ENCODE results near the gene PLXNC1.

Gene PLXNC1

DNA sequence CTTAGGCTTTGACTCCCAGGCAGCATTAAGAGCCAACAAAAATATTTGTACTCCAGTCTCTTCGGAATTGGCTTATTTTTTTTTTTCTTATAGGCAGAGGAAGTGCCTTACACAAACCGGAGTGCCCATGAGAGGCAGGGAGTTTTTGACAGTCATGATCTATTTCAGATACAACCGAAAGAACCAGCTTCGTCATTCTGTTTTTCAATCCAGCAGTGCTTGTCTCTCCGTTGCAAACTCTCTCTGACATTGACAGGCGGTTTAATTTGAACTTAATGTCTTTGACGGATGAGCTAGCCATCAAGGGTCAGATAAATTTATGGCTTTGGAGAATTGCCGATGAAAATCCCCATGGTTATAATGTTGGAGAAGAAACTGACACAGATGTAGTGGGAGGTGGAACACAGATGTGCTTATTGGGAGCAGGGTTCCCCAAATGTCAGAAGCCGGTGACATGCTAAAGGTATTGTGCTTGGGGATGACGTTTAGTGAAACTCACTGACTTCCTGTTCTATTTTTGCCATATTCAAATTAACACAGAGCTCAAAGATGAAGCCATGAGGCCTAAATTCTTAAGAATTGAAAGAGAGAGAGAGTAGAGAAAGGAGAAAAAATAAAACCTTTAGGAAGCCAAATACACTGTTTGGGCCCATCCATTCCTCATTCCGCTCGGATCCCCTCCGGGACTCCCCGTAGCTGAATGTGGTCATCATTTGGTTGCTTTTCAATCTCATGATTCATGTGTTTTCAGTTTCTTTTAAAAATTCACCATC is 59.7 kb downstream of the PLXNC1 start:
- no peaks in the 10 kb centered on the region for H3K27me3 Mint-ChIP-seq
- peak overlapping the region; percentile 98 for H3K27ac Mint-ChIP-seq
- H3K4me1 Mint-ChIP-seq (ENCODE audit: low read depth): peaks cover 62% of the 10 kb centered on the region
- H3K4me3 Mint-ChIP-seq: peak overlapping the region; percentile 73
- no peaks in the 10 kb centered on the region for H3K9me3 Mint-ChIP-seq (ENCODE audit: low read depth)
- peaks cover 8% of the 10 kb centered on the region for H3K36me3 Mint-ChIP-seq

DNA sequence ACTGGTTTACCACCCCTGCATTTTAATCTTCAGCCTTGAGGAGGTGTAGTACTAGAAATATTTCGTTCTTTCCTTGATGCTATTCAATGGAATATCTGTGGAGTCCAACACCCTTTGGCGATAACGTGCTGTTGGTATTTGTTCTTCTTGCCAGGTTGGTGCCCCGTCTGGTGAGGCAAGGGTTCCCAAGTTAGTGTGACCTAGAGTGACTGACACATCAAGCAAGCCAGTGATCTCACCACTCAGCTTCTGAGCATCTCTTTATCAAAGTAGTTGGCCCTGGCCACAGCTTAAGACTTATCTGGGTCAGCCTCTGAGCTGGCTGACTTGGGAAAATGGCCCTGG is 60.2 kb downstream of the PLXNC1 start:
- H3K4me1 Mint-ChIP-seq (ENCODE audit: low read depth): peaks cover 59% of the 10 kb centered on the region
- peaks cover 8% of the 10 kb centered on the region for H3K36me3 Mint-ChIP-seq
- no peaks in the 10 kb centered on the region for H3K27me3 Mint-ChIP-seq
- H3K4me3 Mint-ChIP-seq: peak overlapping the region; percentile 73
- peak overlapping the region; percentile 98 for H3K27ac Mint-ChIP-seq
- H3K9me3 Mint-ChIP-seq (ENCODE audit: low read depth): no peaks in the 10 kb centered on the region

DNA sequence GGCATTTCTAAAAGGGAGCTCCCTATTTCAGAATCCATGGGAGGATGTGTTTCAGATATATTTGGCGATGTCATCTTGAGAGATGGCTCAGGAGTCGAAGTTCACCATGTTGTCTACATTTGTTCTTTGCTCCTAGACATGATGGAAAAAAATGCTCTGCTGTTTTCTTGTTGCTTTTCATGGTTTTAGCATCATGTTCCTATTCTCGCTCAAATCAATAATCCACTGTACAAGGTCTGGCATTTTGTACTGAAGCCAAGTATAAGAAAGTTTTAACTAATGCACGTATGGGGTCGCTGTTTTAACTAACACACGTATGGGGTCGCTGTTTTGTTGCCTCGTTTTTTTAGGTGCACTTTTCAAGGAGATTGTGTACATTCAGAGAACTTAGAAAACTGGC is 60.9 kb downstream of the PLXNC1 start:
- Mint-ChIP-seq H3K36me3 (peaks cover 8% of the 10 kb centered on the region), H3K4me1 (ENCODE audit: low read depth) (peaks cover 56% of the 10 kb centered on the region), H3K27ac (peak overlapping the region; percentile 78), H3K9me3 (ENCODE audit: low read depth) (no peaks in the 10 kb centered on the region), H3K27me3 (no peaks in the 10 kb centered on the region), H3K4me3 (no peak overlapping the region)

DNA sequence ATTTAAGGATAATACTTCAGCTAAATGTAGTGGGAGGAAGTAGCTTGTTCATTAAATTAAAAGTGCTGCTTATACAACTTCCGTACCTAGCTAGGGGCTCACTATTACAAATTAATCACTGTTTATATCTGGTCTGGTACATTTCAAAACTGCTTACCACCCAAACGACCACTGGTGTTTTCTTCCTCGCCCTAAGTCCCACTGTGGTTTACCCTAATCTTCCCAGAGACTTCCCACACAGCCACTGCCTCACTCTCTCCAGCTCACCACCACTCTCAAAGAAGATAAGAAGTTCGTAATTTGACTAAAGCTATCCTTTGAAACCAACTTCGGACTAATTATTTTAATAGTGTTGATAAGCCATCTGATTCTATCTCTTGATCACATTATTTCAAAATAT is 62.6 kb downstream of the PLXNC1 start:
- Mint-ChIP-seq H3K4me1 (ENCODE audit: low read depth) (peaks cover 39% of the 10 kb centered on the region), H3K36me3 (peaks cover 8% of the 10 kb centered on the region), H3K4me3 (no peak overlapping the region), H3K27me3 (no peaks in the 10 kb centered on the region), H3K9me3 (ENCODE audit: low read depth) (no peaks in the 10 kb centered on the region), H3K27ac (no peak overlapping the region)

DNA sequence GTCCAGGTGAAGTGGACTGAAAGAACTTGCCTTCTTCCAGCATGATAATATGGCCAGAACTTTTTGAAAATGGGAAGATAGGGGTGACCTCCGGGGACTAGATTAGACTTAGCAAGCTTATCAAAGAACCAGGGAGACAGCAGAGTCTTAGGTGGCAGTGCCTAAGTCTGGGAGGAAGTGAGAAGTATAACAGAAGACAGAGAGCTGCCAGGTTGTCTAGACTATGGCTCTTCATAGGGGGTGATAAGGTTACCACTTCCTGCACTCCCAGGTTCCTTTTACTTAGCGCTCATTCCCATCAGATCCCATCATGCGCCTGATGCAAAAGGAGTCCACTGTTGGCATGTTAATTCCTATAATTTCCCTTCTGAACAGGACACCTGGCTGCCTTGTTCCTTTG is 69.9 kb downstream of the PLXNC1 start:
- no peaks in the 10 kb centered on the region for H3K27me3 Mint-ChIP-seq
- H3K9me3 Mint-ChIP-seq (ENCODE audit: low read depth): no peaks in the 10 kb centered on the region
- no peak overlapping the region for H3K27ac Mint-ChIP-seq
- H3K36me3 Mint-ChIP-seq: peaks cover 15% of the 10 kb centered on the region
- no peak overlapping the region for H3K4me3 Mint-ChIP-seq
- H3K4me1 Mint-ChIP-seq (ENCODE audit: low read depth): peaks cover 1% of the 10 kb centered on the region

DNA sequence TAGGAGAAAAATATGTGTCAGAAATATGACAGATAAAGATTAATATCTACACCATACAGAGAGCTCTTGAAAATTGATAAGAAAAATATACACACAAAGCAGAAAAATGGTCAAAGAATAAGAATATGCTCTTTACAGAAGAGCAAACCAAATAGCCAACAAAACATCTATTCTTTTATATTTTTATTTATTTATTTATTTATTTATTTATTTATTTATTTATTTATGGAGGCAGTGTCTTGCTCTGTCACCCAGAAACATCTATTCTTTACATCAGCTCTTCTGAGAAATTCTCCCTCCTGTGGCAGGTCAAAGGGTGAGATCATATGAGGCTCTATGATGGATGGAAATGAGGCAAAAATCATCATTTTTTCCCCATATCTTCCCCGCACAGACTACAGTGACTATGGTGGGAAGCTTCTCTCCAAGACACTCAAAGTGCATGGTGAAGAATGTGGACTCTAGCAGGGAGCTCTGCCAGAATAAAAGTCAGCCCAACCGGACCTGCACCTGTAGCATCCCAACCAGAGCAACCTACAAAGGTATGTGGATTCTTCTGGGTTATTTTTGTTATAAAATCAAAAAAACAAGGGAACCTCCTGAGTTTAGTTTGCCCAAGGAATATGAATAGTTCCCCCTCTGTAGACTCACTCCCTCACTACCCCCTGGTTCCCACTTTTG is 71.4 kb downstream of the PLXNC1 start:
- H3K27ac Mint-ChIP-seq: no peak overlapping the region
- H3K4me1 Mint-ChIP-seq (ENCODE audit: low read depth): no peaks in the 10 kb centered on the region
- peaks cover 23% of the 10 kb centered on the region for H3K36me3 Mint-ChIP-seq
- no peaks in the 10 kb centered on the region for H3K27me3 Mint-ChIP-seq
- H3K4me3 Mint-ChIP-seq: no peak overlapping the region
- H3K9me3 Mint-ChIP-seq (ENCODE audit: low read depth): no peaks in the 10 kb centered on the region

DNA sequence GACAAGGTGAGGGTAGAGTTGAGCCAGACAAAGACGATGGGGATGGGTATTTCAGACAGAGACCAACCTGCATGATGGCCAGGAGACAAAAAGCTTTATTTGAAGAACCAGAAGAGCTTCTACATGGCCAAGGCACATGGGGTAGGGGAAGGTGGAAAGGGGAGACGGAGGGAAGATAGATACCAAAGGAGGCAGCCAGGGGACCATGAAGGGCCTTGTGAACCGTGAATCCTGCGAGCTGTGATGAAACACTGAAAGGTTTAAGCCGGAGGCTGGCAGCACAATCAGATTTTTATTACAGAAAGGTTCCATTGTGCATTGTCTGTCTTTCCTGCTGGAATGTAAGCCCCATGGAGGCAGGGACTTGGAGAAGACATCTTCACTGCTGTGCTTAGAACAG is 72.4 kb downstream of the PLXNC1 start:
- no peaks in the 10 kb centered on the region for H3K4me1 Mint-ChIP-seq (ENCODE audit: low read depth)

DNA sequence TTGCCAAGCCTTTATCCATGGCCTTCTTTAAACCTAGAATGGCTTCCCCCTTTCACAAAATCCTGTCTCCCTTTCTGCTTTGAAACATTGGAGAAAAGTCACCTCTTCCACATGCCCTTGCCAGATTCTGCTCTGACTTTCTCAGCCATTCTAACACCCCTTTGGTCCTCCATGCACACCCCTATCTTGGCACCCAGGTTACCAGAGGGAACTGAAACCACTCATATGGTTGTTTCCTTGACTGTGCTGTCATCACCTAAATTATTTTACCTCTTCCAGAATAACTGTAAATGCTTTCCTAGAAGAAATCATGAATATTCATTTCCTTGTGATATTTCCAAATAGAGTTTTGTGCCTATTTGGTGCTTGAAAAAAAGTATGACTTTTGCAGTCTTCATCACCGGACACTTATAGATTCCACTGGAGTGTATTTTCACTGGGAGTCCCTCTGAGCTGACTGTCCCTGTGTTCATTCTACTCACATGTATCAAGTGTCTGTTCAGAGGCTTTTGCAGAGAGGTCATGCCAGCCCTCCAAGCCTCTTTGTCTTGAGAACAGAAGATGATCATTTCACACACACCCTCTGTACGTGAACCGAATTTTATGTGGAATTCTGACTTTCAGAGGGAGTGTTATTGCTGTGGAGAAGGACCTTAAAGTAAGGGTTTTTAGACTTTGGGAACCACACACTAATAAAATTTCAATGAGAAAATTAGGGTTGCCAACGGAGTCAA is 74.1 kb downstream of the PLXNC1 start:
- Mint-ChIP-seq H3K36me3 (peaks cover 28% of the 10 kb centered on the region), H3K4me1 (ENCODE audit: low read depth) (no peaks in the 10 kb centered on the region), H3K4me3 (no peak overlapping the region), H3K9me3 (ENCODE audit: low read depth) (no peaks in the 10 kb centered on the region), H3K27me3 (no peaks in the 10 kb centered on the region), H3K27ac (no peak overlapping the region)

More for the DNA sequence above, 72.4 kb downstream of the PLXNC1 start:
- H3K27me3 Mint-ChIP-seq: no peaks in the 10 kb centered on the region
- no peak overlapping the region for H3K27ac Mint-ChIP-seq
- peaks cover 23% of the 10 kb centered on the region for H3K36me3 Mint-ChIP-seq
- H3K4me3 Mint-ChIP-seq: no peak overlapping the region
- H3K9me3 Mint-ChIP-seq (ENCODE audit: low read depth): no peaks in the 10 kb centered on the region

DNA sequence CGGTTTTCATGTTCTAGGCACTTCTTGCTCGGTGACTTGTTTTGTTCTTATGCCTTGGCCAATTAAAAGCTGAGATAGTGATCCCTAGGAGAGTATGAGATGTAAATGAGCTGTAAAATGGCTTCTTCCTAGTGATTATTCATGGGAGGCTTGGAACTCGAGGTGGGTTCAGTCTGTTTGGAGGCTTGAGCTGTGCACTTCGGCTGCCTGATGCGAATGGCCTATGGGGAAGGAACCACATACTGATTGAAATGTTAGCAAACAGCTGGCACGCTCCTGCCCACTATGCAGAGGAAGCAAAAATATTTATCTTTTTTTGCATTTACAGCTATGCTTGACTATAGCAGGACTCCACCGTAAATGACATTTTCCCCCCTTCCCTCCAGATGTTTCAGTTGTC is 75.5 kb downstream of the PLXNC1 start:
- Mint-ChIP-seq H3K4me3 (no peak overlapping the region), H3K27ac (no peak overlapping the region), H3K36me3 (peaks cover 33% of the 10 kb centered on the region), H3K9me3 (ENCODE audit: low read depth) (no peaks in the 10 kb centered on the region), H3K27me3 (no peaks in the 10 kb centered on the region), H3K4me1 (ENCODE audit: low read depth) (no peaks in the 10 kb centered on the region)

DNA sequence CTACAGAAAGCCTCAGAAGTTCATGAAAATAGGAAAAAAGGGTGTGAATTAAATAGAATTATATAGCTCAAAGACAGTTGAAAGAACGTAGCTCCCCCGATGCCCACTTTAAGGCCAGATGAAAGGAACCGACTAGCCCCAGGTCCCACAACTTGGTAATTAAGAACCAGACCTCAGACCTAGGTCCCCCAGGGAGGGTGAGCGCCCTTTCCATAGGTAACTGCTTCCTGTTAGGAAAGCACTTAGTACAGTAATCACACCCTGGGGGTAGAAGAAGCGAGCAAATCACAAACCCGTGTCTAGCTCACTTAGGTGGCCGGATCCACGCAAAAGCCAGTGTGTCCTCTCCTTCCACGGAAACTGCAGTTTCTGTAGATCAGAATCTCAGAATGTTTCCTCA is 77.1 kb downstream of the PLXNC1 start:
- no peaks in the 10 kb centered on the region for H3K9me3 Mint-ChIP-seq (ENCODE audit: low read depth)
- peaks cover 9% of the 10 kb centered on the region for H3K4me1 Mint-ChIP-seq (ENCODE audit: low read depth)
- no peaks in the 10 kb centered on the region for H3K27me3 Mint-ChIP-seq
- no peak overlapping the region for H3K4me3 Mint-ChIP-seq
- H3K27ac Mint-ChIP-seq: no peak overlapping the region
- peaks cover 31% of the 10 kb centered on the region for H3K36me3 Mint-ChIP-seq

DNA sequence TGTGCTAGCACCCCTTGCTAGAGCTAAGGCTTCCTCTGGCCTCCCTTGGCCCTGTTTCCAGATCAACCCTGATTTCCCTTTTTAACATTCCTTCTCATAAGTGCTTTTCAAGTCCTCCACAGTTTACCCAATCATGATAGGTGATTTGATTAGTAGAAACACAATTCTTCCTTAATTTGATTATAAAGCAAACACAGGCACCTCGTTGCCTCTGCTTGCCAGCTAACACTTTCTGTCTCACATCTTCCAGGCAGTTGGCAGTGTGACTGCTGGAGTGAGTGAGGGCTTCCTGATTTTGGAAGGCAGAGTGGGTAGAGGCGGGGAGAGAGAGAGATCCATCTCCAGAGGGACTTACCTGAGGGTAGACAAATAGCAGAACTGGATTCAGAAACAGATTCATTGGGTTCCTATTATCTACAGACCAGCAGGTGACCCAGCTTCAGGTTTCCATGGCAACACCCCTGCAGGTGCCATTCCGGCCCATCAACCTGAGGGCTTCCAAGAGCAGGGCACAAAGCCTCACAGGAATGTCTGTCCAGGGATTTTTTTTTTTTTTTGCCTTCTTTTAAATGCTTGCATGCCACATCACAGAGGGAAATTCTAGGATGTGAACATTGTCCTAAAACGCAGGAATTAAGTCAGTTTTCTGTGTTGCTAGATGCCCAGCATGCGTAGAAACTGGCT is 77.7 kb downstream of the PLXNC1 start:
- Mint-ChIP-seq H3K36me3 (peaks cover 27% of the 10 kb centered on the region), H3K4me1 (ENCODE audit: low read depth) (peaks cover 15% of the 10 kb centered on the region), H3K27ac (no peak overlapping the region), H3K9me3 (ENCODE audit: low read depth) (no peaks in the 10 kb centered on the region), H3K27me3 (no peaks in the 10 kb centered on the region), H3K4me3 (no peak overlapping the region)

DNA sequence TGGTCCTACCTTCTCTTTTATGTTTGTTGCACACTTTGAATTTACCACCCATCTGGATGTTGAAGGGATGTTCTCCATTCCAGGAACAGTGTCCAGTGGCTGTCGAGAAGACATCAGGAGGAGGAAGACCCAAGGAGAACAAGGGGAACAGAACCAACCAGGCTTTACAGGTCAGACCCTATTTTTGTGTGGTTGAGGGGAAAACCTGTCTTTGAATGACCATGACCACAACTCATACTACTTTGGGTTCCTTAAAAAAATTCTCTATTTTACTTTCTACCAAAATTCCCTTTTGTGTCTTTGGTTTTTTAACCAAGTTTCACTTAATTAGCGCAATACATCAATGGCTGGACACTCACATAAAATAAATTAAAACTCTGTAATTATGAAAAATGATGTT is 78.7 kb downstream of the PLXNC1 start:
- no peak overlapping the region for H3K4me3 Mint-ChIP-seq
- no peaks in the 10 kb centered on the region for H3K27me3 Mint-ChIP-seq
- H3K4me1 Mint-ChIP-seq (ENCODE audit: low read depth): peaks cover 24% of the 10 kb centered on the region
- H3K36me3 Mint-ChIP-seq: peaks cover 27% of the 10 kb centered on the region
- H3K9me3 Mint-ChIP-seq (ENCODE audit: low read depth): no peaks in the 10 kb centered on the region
- H3K27ac Mint-ChIP-seq: no peak overlapping the region

DNA sequence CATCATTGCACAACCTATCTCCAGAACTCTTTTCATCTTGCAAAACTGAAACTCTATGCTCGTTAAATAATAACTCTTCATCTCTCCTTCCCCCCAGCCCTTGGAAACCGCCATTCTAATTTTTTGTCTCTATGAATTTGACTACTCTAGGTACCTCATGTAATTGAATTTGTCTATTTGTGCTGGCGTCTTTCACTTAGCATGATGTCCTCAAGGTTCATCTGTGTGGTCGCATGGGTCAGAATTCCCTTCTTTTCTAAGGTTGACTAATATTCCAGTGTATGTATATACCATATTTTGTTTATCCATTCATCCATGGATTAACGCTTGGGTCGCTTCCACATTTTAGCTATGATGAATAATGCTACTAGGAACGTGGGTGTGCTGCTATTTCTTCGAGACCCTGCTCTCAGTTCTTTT is 80.1 kb downstream of the PLXNC1 start:
- H3K27ac Mint-ChIP-seq: no peak overlapping the region
- no peak overlapping the region for H3K4me3 Mint-ChIP-seq
- peaks cover 24% of the 10 kb centered on the region for H3K4me1 Mint-ChIP-seq (ENCODE audit: low read depth)
- H3K27me3 Mint-ChIP-seq: no peaks in the 10 kb centered on the region
- H3K36me3 Mint-ChIP-seq: peaks cover 22% of the 10 kb centered on the region
- no peaks in the 10 kb centered on the region for H3K9me3 Mint-ChIP-seq (ENCODE audit: low read depth)

DNA sequence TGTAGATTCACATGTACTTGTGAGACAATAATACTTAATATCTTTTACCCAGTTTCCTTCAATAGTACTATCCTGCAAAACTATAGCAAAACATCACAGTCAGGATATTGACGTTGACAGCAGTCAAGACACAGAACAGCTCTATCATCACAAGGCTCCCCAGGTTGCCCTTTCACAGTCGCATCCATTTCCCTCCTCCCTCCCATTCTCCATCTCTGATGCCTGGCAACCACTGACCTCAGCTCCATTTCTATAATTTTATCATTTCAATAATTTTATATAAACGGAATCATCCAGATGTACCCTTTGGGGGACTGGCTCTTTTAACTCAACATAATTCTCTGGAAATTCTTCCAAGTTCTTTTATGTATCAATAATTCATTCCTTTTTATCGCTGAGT is 81.5 kb downstream of the PLXNC1 start:
- Mint-ChIP-seq H3K4me3 (no peak overlapping the region), H3K27ac (no peak overlapping the region), H3K9me3 (ENCODE audit: low read depth) (no peaks in the 10 kb centered on the region), H3K36me3 (peaks cover 15% of the 10 kb centered on the region), H3K4me1 (ENCODE audit: low read depth) (peaks cover 24% of the 10 kb centered on the region), H3K27me3 (no peaks in the 10 kb centered on the region)

All from activated naive CD8-positive, alpha-beta T cell (primary cell).